GM23338 (cell line): ENCODE results near the gene FGF4. TPM values are rescaled to one million over a fixed set of nuclear protein-coding genes. Genes with fewer than 3 reads are reported as not detected.

Experiments used
- ATAC-seq: fragments of 200-7000 bp; cut with Tn5 transposase; 3 replicates; pipeline ENCODE4 v1.9.1; 2020
- DNase-seq: peaks from one replicate; pipeline ENCODE4 v3.0.0-alpha.2; 2015; ENCODE audit warnings: low spot score
- H2AFZ ChIP-seq: fragments of 200-600 bp; sonication (generic); 2 replicates; pipeline ENCODE4 v1.8.0; 2016; ENCODE audit warnings: antibody characterized with exemption, mild to moderate bottlenecking, moderate library complexity
- H3F3A ChIP-seq: fragments of 200-600 bp; sonication (generic); replicated peaks from 2 replicates; pipeline ENCODE4 v1.8.0; 2017; ENCODE audit warnings: antibody characterized with exemption, mixed run types, low read depth
- H3K27ac ChIP-seq: fragments of 200-600 bp; sonication (generic); 2 replicates; pipeline ENCODE4 v1.6.1; 2016; ENCODE audit warnings: low read depth
- H3K27me3 ChIP-seq: fragments of 200-600 bp; sonication (generic); 2 replicates; pipeline ENCODE4 v1.8.0; 2016; ENCODE audit warnings: mild to moderate bottlenecking, mixed run types, moderate library complexity; ENCODE audit not compliant: insufficient read depth
- H3K36me3 ChIP-seq: fragments of 200-600 bp; sonication (generic); 2 replicates; pipeline ENCODE4 v1.8.0; 2016; ENCODE audit warnings: mild to moderate bottlenecking; ENCODE audit not compliant: insufficient read depth
- H3K4me1 ChIP-seq: fragments of 200-600 bp; sonication (generic); 2 replicates; pipeline ENCODE4 v1.8.0; 2016; ENCODE audit warnings: mild to moderate bottlenecking, moderate library complexity; ENCODE audit not compliant: insufficient read depth
- H3K4me2 ChIP-seq: fragments of 200-600 bp; sonication (generic); 2 replicates; pipeline ENCODE4 v1.7.1; 2017; ENCODE audit warnings: mixed run types
- H3K4me3 ChIP-seq: fragments of 200-600 bp; sonication (generic); 2 replicates; pipeline ENCODE4 v1.6.1; 2016; ENCODE audit warnings: mixed run types
- H3K79me2 ChIP-seq: fragments of 200-600 bp; sonication (generic); replicated peaks from 2 replicates; pipeline ENCODE4 v1.8.0; 2017; ENCODE audit warnings: mild to moderate bottlenecking; ENCODE audit not compliant: insufficient read depth
- H3K9me2 ChIP-seq: fragments of 200-600 bp; sonication (generic); 2 replicates; pipeline ENCODE4 v1.8.0; 2017; ENCODE audit not compliant: insufficient read depth
- H4K20me1 ChIP-seq: fragments of 200-600 bp; sonication (generic); replicated peaks from 2 replicates; pipeline ENCODE4 v1.8.0; 2017; ENCODE audit warnings: mild to moderate bottlenecking; ENCODE audit not compliant: insufficient read depth
- H3K27ac Mint-ChIP-seq: 2 replicates; pipeline ENCODE4 v1.8.0; 2020; ENCODE audit warnings: inconsistent platforms, mild to moderate bottlenecking, moderate library complexity, mixed read lengths
- H3K27me3 Mint-ChIP-seq: 3 replicates; pipeline ENCODE4 v1.8.0; 2022; ENCODE audit warnings: low read depth, mild to moderate bottlenecking, moderate library complexity, mixed read lengths, inconsistent platforms; ENCODE audit not compliant: insufficient read depth, poor library complexity
- H3K36me3 Mint-ChIP-seq: 3 replicates; pipeline ENCODE4 v1.8.0; 2021; ENCODE audit warnings: low read depth, mild to moderate bottlenecking, inconsistent platforms, moderate library complexity, mixed read lengths
- H3K4me1 Mint-ChIP-seq: 3 replicates; pipeline ENCODE4 v1.8.0; 2020; ENCODE audit warnings: mild to moderate bottlenecking, inconsistent platforms, mixed read lengths
- H3K4me3 Mint-ChIP-seq: 3 replicates; pipeline ENCODE4 v1.8.0; 2021; ENCODE audit warnings: moderate library complexity, mild to moderate bottlenecking, inconsistent platforms, mixed read lengths
- H3K9me3 Mint-ChIP-seq: 3 replicates; pipeline ENCODE4 v1.8.0; 2020; ENCODE audit warnings: moderate library complexity, mild to moderate bottlenecking, inconsistent platforms, mixed read lengths
- CREB1 ChIP-seq: fragments of 250-450 bp; sonication (Bioruptor Pico); IDR thresholded peaks from 2 replicates; pipeline ENCODE4 v1.5.0; 2020; ENCODE audit warnings: low read depth, mild to moderate bottlenecking, moderate library complexity
- EZH2 ChIP-seq: fragments of 200-600 bp; sonication (generic); IDR thresholded peaks from one replicate; pipeline ENCODE4 v1.8.0; 2017; ENCODE audit warnings: antibody characterized with exemption, mild to moderate bottlenecking, low read depth; ENCODE audit not compliant: unreplicated experiment
- NANOG ChIP-seq: IDR thresholded peaks from 2 replicates; pipeline ENCODE4 v1.6.1; 2016; ENCODE audit warnings: antibody characterized with exemption, borderline replicate concordance
- STAT1 ChIP-seq: IDR thresholded peaks from one replicate; pipeline ENCODE4 v1.6.1; 2016; ENCODE audit warnings: antibody characterized with exemption; ENCODE audit not compliant: unreplicated experiment
- ZNF114 ChIP-seq: fragments of 250-450 bp; sonication (Bioruptor Pico); IDR thresholded peaks from 2 replicates; pipeline ENCODE4 v1.5.0; 2020; ENCODE audit warnings: mild to moderate bottlenecking, moderate library complexity
- ZNF331 ChIP-seq: fragments of 250-450 bp; sonication (Bioruptor Pico); IDR thresholded peaks from 2 replicates; pipeline ENCODE4 v1.5.0; 2020; ENCODE audit warnings: low read depth, mild to moderate bottlenecking, moderate library complexity
- polyA plus RNA-seq: library from polyadenylated mRNA; unstranded; fragments of >200 nt; fragmentation: Nextera tagmentation; extraction: Ambion mirVana; gene quantifications from 2 replicates; pipeline ENCODE4 v1.2.1, GENCODE V29; 2016
- total RNA-seq: library from RNA; depleted of rRNA; stranded (reverse); fragments of >200 nt; shearing (Covaris generic); gene quantifications from 2 replicates; pipeline ENCODE4 v1.2.3, GENCODE V29; 2014
- TF ChIP-seq, protein P1 (sequence below): IDR thresholded peaks from one replicate; pipeline ENCODE4 v1.6.1; 2018; ENCODE audit warnings: antibody characterized with exemption; ENCODE audit not compliant: unreplicated experiment
- TF ChIP-seq, protein P2 (sequence below): fragments of 250-450 bp; sonication (Bioruptor Pico); IDR thresholded peaks from 2 replicates; pipeline ENCODE4 v1.5.0; 2020; ENCODE audit warnings: mild to moderate bottlenecking, moderate library complexity
- TF ChIP-seq, protein P3 (sequence below), 2 experiments: fragments of 200-600 bp in 1 of 2; sonication (generic) in 1 of 2; conservative IDR thresholded peaks; 2 replicates each; pipeline versions ENCODE4 v1.5.1 to v1.6.1; 2016 to 2017; ENCODE audit warnings: antibody characterized with exemption in 2 of 2, low read depth in 2 of 2, mild to moderate bottlenecking in 2 of 2, moderate library complexity in 1 of 2
- TF ChIP-seq, protein P4 (sequence below): IDR thresholded peaks from 2 replicates; pipeline ENCODE4 v1.6.1; 2016; ENCODE audit warnings: antibody characterized with exemption

The FGF4 gene
- total and polyA plus RNA-seq, 2 experiments from 2014 or later, result 4.8 to 13.1 TPM

DNA sequence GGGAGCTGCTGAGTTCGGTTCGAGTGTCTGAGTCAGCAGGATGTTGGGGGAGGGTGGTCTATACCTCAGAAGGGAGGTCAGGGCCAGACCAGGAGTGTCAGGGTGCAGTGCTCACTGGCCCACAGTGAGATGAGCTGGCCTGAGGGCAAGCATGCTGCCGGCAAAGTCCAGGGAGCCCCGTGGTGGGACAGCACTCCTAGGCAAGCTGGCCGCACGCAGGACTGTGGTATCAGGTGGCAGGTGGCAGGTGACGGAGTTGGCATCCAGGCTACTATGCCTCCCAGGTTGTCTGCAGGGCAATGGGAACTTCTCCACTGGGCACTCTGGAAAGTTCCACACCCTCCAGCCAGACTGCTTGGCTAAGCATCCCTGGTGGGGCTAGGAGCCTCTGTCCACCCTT, 39.3 kb upstream of the FGF4 start:
- no peak overlapping the region for H3K4me3 ChIP-seq
- H3K4me1 ChIP-seq, result peaks cover 8% of the 10 kb centered on the region; the same call in 1 of the 2 replicates
- H3K4me1 Mint-ChIP-seq, result peaks cover 2% of the 10 kb centered on the region; the same call in 2 of the 3 replicates
- H3K9me3 Mint-ChIP-seq, result peaks cover 3% of the 10 kb centered on the region
- no peak overlapping the region for H3K4me2 ChIP-seq
- H3K27ac ChIP-seq, result no peak overlapping the region
- H3K27me3 ChIP-seq, result peaks cover 48% of the 10 kb centered on the region
- no peak overlapping the region for H3K4me3 Mint-ChIP-seq
- DNase-seq (no peak), ATAC-seq (no peak)
- H3K36me3 ChIP-seq, result no peaks in the 10 kb centered on the region
- TF ChIP-seq, protein P1, sequence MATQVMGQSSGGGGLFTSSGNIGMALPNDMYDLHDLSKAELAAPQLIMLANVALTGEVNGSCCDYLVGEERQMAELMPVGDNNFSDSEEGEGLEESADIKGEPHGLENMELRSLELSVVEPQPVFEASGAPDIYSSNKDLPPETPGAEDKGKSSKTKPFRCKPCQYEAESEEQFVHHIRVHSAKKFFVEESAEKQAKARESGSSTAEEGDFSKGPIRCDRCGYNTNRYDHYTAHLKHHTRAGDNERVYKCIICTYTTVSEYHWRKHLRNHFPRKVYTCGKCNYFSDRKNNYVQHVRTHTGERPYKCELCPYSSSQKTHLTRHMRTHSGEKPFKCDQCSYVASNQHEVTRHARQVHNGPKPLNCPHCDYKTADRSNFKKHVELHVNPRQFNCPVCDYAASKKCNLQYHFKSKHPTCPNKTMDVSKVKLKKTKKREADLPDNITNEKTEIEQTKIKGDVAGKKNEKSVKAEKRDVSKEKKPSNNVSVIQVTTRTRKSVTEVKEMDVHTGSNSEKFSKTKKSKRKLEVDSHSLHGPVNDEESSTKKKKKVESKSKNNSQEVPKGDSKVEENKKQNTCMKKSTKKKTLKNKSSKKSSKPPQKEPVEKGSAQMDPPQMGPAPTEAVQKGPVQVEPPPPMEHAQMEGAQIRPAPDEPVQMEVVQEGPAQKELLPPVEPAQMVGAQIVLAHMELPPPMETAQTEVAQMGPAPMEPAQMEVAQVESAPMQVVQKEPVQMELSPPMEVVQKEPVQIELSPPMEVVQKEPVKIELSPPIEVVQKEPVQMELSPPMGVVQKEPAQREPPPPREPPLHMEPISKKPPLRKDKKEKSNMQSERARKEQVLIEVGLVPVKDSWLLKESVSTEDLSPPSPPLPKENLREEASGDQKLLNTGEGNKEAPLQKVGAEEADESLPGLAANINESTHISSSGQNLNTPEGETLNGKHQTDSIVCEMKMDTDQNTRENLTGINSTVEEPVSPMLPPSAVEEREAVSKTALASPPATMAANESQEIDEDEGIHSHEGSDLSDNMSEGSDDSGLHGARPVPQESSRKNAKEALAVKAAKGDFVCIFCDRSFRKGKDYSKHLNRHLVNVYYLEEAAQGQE, result no peak
- TF ChIP-seq ZNF114 (CRISPR knock-in tag), result no peak
- no peaks in the 10 kb centered on the region for H3F3A ChIP-seq
- no peaks in the 10 kb centered on the region; the same call in 2 of the 3 replicates for H3K36me3 Mint-ChIP-seq
- H3K27me3 Mint-ChIP-seq, result peaks cover 56% of the 10 kb centered on the region
- no peak overlapping the region for H3K27ac Mint-ChIP-seq
- no peak overlapping the region for H2AFZ ChIP-seq
- no peaks in the 10 kb centered on the region for H3K79me2 ChIP-seq
- no peaks in the 10 kb centered on the region for H4K20me1 ChIP-seq
- H3K9me2 ChIP-seq, result no peaks in the 10 kb centered on the region

DNA sequence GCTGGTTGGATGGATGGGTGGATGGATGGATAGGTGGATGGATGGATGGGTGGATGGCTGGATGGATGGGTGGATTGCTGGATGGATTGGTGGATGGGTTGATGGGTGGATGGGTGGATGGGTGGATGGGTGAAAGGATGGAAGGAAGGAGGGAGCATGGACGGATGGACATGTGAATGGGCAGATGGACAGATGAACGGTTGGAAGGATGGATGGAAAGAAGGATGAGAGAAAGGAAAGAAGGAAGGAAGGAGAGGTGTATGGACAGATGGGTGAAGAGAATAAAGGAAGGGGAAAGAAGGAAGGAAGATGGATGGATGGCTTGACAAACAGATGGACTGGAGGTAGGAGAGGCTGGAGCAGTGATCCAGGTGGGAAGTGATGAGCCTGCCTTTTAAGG, 38.7 kb upstream of the FGF4 start:
- Histone ChIP-seq H3K4me2 (no peak overlapping the region), H3K36me3 (no peaks in the 10 kb centered on the region), H3K27ac (no peak overlapping the region), H3K4me1 (peaks cover 8% of the 10 kb centered on the region; the same call in 1 of the 2 replicates), H3K4me3 (no peak overlapping the region), H3F3A (no peaks in the 10 kb centered on the region), H2AFZ (no peak overlapping the region), H3K79me2 (no peaks in the 10 kb centered on the region), H4K20me1 (no peaks in the 10 kb centered on the region), H3K9me2 (no peaks in the 10 kb centered on the region), H3K27me3 (peaks cover 42% of the 10 kb centered on the region)
- ATAC-seq (no peak), DNase-seq (no peak)
- H3K27ac Mint-ChIP-seq, result no peak overlapping the region
- H3K9me3 Mint-ChIP-seq, result peaks cover 3% of the 10 kb centered on the region
- no peaks in the 10 kb centered on the region; the same call in 2 of the 3 replicates for H3K36me3 Mint-ChIP-seq
- H3K27me3 Mint-ChIP-seq, result peaks cover 52% of the 10 kb centered on the region
- peaks cover 2% of the 10 kb centered on the region; the same call in 2 of the 3 replicates for H3K4me1 Mint-ChIP-seq
- H3K4me3 Mint-ChIP-seq, result no peak overlapping the region; the same call in 2 of the 3 replicates
- TF ChIP-seq CREB1 (no peak), STAT1 (no peak), EZH2 (no peak), ZNF331 (no peak), NANOG (no peak)
- TF ChIP-seq, protein P2, sequence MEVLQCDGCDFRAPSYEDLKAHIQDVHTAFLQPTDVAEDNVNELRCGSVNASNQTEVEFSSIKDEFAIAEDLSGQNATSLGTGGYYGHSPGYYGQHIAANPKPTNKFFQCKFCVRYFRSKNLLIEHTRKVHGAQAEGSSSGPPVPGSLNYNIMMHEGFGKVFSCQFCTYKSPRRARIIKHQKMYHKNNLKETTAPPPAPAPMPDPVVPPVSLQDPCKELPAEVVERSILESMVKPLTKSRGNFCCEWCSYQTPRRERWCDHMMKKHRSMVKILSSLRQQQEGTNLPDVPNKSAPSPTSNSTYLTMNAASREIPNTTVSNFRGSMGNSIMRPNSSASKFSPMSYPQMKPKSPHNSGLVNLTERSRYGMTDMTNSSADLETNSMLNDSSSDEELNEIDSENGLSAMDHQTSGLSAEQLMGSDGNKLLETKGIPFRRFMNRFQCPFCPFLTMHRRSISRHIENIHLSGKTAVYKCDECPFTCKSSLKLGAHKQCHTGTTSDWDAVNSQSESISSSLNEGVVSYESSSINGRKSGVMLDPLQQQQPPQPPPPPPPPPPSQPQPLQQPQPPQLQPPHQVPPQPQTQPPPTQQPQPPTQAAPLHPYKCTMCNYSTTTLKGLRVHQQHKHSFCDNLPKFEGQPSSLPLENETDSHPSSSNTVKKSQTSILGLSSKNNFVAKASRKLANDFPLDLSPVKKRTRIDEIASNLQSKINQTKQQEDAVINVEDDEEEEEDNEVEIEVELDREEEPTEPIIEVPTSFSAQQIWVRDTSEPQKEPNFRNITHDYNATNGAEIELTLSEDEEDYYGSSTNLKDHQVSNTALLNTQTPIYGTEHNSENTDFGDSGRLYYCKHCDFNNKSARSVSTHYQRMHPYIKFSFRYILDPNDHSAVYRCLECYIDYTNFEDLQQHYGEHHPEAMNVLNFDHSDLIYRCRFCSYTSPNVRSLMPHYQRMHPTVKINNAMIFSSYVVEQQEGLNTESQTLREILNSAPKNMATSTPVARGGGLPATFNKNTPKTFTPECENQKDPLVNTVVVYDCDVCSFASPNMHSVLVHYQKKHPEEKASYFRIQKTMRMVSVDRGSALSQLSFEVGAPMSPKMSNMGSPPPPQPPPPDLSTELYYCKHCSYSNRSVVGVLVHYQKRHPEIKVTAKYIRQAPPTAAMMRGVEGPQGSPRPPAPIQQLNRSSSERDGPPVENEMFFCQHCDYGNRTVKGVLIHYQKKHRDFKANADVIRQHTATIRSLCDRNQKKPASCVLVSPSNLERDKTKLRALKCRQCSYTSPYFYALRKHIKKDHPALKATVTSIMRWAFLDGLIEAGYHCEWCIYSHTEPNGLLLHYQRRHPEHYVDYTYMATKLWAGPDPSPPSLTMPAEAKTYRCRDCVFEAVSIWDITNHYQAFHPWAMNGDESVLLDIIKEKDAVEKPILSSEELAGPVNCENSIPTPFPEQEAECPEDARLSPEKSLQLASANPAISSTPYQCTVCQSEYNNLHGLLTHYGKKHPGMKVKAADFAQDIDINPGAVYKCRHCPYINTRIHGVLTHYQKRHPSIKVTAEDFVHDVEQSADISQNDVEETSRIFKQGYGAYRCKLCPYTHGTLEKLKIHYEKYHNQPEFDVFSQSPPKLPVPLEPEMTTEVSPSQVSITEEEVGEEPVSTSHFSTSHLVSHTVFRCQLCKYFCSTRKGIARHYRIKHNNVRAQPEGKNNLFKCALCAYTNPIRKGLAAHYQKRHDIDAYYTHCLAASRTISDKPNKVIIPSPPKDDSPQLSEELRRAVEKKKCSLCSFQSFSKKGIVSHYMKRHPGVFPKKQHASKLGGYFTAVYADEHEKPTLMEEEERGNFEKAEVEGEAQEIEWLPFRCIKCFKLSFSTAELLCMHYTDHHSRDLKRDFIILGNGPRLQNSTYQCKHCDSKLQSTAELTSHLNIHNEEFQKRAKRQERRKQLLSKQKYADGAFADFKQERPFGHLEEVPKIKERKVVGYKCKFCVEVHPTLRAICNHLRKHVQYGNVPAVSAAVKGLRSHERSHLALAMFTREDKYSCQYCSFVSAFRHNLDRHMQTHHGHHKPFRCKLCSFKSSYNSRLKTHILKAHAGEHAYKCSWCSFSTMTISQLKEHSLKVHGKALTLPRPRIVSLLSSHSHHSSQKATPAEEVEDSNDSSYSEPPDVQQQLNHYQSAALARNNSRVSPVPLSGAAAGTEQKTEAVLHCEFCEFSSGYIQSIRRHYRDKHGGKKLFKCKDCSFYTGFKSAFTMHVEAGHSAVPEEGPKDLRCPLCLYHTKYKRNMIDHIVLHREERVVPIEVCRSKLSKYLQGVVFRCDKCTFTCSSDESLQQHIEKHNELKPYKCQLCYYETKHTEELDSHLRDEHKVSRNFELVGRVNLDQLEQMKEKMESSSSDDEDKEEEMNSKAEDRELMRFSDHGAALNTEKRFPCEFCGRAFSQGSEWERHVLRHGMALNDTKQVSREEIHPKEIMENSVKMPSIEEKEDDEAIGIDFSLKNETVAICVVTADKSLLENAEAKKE, result no peak
- TF ChIP-seq, protein P3, sequence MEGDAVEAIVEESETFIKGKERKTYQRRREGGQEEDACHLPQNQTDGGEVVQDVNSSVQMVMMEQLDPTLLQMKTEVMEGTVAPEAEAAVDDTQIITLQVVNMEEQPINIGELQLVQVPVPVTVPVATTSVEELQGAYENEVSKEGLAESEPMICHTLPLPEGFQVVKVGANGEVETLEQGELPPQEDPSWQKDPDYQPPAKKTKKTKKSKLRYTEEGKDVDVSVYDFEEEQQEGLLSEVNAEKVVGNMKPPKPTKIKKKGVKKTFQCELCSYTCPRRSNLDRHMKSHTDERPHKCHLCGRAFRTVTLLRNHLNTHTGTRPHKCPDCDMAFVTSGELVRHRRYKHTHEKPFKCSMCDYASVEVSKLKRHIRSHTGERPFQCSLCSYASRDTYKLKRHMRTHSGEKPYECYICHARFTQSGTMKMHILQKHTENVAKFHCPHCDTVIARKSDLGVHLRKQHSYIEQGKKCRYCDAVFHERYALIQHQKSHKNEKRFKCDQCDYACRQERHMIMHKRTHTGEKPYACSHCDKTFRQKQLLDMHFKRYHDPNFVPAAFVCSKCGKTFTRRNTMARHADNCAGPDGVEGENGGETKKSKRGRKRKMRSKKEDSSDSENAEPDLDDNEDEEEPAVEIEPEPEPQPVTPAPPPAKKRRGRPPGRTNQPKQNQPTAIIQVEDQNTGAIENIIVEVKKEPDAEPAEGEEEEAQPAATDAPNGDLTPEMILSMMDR (conservative IDR thresholded peaks at IDR 0.05; ENCODE audit: low read depth in 2 of 2), result no peak
- TF ChIP-seq, protein P4, sequence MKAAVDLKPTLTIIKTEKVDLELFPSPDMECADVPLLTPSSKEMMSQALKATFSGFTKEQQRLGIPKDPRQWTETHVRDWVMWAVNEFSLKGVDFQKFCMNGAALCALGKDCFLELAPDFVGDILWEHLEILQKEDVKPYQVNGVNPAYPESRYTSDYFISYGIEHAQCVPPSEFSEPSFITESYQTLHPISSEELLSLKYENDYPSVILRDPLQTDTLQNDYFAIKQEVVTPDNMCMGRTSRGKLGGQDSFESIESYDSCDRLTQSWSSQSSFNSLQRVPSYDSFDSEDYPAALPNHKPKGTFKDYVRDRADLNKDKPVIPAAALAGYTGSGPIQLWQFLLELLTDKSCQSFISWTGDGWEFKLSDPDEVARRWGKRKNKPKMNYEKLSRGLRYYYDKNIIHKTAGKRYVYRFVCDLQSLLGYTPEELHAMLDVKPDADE, result no peak
